Activated naive CD8-positive, alpha-beta T cell treated with anti-CD3 and anti-CD28 coated beads, Interleukin-2, amount 50 U/mL, for 24 hours (primary cell): ENCODE results near the gene SLC38A9.
"Not testable (repeated sequence)": the region's sequence is repeated elsewhere in the genome, so short reads cannot be mapped to it uniquely, and the experiment has no call there.

Experiments
- ATAC-seq: fragments of 150-1000 bp; cut with Tn5 transposase; one replicate; pipeline ENCODE4 v1.10.0; 2021
- DNase-seq: peaks from one replicate; pipeline ENCODE4 v3.0.0; 2021
- H3K27ac Mint-ChIP-seq: one replicate; pipeline ENCODE4 v1.8.0; 2021; ENCODE audit warnings: mild to moderate bottlenecking, mixed read lengths
- H3K27me3 Mint-ChIP-seq: one replicate; pipeline ENCODE4 v1.8.0; 2021; ENCODE audit warnings: mixed read lengths
- H3K36me3 Mint-ChIP-seq: one replicate; pipeline ENCODE4 v1.8.0; 2021; ENCODE audit warnings: low read depth, mixed read lengths
- H3K4me1 Mint-ChIP-seq: one replicate; pipeline ENCODE4 v1.8.0; 2021; ENCODE audit warnings: mixed read lengths
- H3K4me3 Mint-ChIP-seq: one replicate; pipeline ENCODE4 v1.8.0; 2021; ENCODE audit warnings: mild to moderate bottlenecking, moderate library complexity, mixed read lengths
- H3K9me3 Mint-ChIP-seq: one replicate; pipeline ENCODE4 v1.8.0; 2021; ENCODE audit warnings: mixed read lengths

SLC38A9 gene

GRCh38 chr5:55622460-55622859, 89.7 kb downstream of the SLC38A9 start:
- H3K4me1 Mint-ChIP-seq, result no peaks in the 10 kb centered on the region
- H3K36me3 Mint-ChIP-seq, result no peaks in the 10 kb centered on the region
- no peaks in the 10 kb centered on the region for H3K27me3 Mint-ChIP-seq
- no peak for DNase-seq
- no peak for ATAC-seq
- no peak overlapping the region for H3K27ac Mint-ChIP-seq
- no peaks in the 10 kb centered on the region for H3K9me3 Mint-ChIP-seq
- no peak overlapping the region for H3K4me3 Mint-ChIP-seq

- Mint-ChIP-seq H3K27ac (no peak overlapping the region), H3K36me3 (no peaks in the 10 kb centered on the region), H3K4me3 (no peak overlapping the region), H3K27me3 (no peaks in the 10 kb centered on the region), H3K4me1 (no peaks in the 10 kb centered on the region), H3K9me3 (no peaks in the 10 kb centered on the region)
- DNase-seq, result no peak
- ATAC-seq, result no peak
Measured at GRCh38 chr5:55621229-55621628, 90.9 kb downstream of the SLC38A9 start.

- Mint-ChIP-seq H3K9me3 (no peaks in the 10 kb centered on the region), H3K27ac (no peak overlapping the region), H3K4me3 (no peak overlapping the region), H3K27me3 (no peaks in the 10 kb centered on the region), H3K4me1 (no peaks in the 10 kb centered on the region), H3K36me3 (no peaks in the 10 kb centered on the region)
- DNase-seq, result no peak
- ATAC-seq, result no peak
Measured at GRCh38 chr5:55620766-55621160, 91.4 kb downstream of the SLC38A9 start.

- H3K36me3 Mint-ChIP-seq, result no peaks in the 10 kb centered on the region
- H3K4me3 Mint-ChIP-seq, result no peak overlapping the region
- no peaks in the 10 kb centered on the region for H3K27me3 Mint-ChIP-seq
- H3K27ac Mint-ChIP-seq, result no peak overlapping the region
- DNase-seq (no peak), ATAC-seq (no peak)
- no peaks in the 10 kb centered on the region for H3K4me1 Mint-ChIP-seq
- H3K9me3 Mint-ChIP-seq, result no peaks in the 10 kb centered on the region
Measured at GRCh38 chr5:55620009-55620765, 91.9 kb downstream of the SLC38A9 start.

GRCh38 chr5:55618318-55618717, 93.8 kb downstream of the SLC38A9 start:
- Mint-ChIP-seq H3K27me3 (no peaks in the 10 kb centered on the region), H3K9me3 (no peaks in the 10 kb centered on the region), H3K36me3 (no peaks in the 10 kb centered on the region), H3K4me3 (no peak overlapping the region), H3K4me1 (no peaks in the 10 kb centered on the region), H3K27ac (no peak overlapping the region)
- DNase-seq (no peak), ATAC-seq (no peak)

- Mint-ChIP-seq H3K27me3 (no peaks in the 10 kb centered on the region), H3K36me3 (no peaks in the 10 kb centered on the region), H3K27ac (no peak overlapping the region), H3K4me1 (peaks cover 11% of the 10 kb centered on the region), H3K4me3 (no peak overlapping the region), H3K9me3 (no peaks in the 10 kb centered on the region)
- DNase-seq (no peak), ATAC-seq (no peak)
Measured at GRCh38 chr5:55613112-55613868, 98.8 kb downstream of the SLC38A9 start.

GRCh38 chr5:55610542-55610941, 101.6 kb downstream of the SLC38A9 start:
- Mint-ChIP-seq H3K36me3 (no peaks in the 10 kb centered on the region), H3K4me1 (peaks cover 13% of the 10 kb centered on the region), H3K27me3 (no peaks in the 10 kb centered on the region), H3K27ac (no peak overlapping the region), H3K4me3 (no peak overlapping the region), H3K9me3 (no peaks in the 10 kb centered on the region)
- DNase-seq (no peak), ATAC-seq (no peak)

- Mint-ChIP-seq H3K9me3 (no peaks in the 10 kb centered on the region), H3K4me3 (no peak overlapping the region)
- ATAC-seq, result no peak
Measured at GRCh38 chr5:55609413-55609812, 102.7 kb downstream of the SLC38A9 start.

GRCh38 chr5:55608595-55609349, 103.4 kb downstream of the SLC38A9 start:
- ATAC-seq, result peak; percentile 24
- peaks cover 13% of the 10 kb centered on the region for H3K4me1 Mint-ChIP-seq
- H3K36me3 Mint-ChIP-seq, result no peaks in the 10 kb centered on the region
- DNase-seq, result no peak
- H3K4me3 Mint-ChIP-seq, result no peak overlapping the region
- no peaks in the 10 kb centered on the region for H3K9me3 Mint-ChIP-seq
- no peak overlapping the region for H3K27ac Mint-ChIP-seq
- H3K27me3 Mint-ChIP-seq, result no peaks in the 10 kb centered on the region

More at GRCh38 chr5:55609413-55609812, 102.7 kb downstream of the SLC38A9 start:
- Mint-ChIP-seq H3K27ac (no peak overlapping the region), H3K36me3 (no peaks in the 10 kb centered on the region), H3K4me1 (peaks cover 13% of the 10 kb centered on the region), H3K27me3 (no peaks in the 10 kb centered on the region)
- DNase-seq, result no peak

- H3K27me3 Mint-ChIP-seq, H3K4me3 Mint-ChIP-seq, ATAC-seq, DNase-seq, H3K36me3 Mint-ChIP-seq, H3K9me3 Mint-ChIP-seq, H3K27ac Mint-ChIP-seq: not testable (repeated sequence)
- H3K4me1 Mint-ChIP-seq, result peaks cover 18% of the 10 kb centered on the region
Measured at GRCh38 chr5:55607309-55607708, 104.8 kb downstream of the SLC38A9 start.

GRCh38 chr5:55604611-55605067, 107.5 kb downstream of the SLC38A9 start:
- H3K4me3 Mint-ChIP-seq, result no peak overlapping the region
- H3K36me3 Mint-ChIP-seq, result no peaks in the 10 kb centered on the region
- H3K27ac Mint-ChIP-seq, result no peak overlapping the region
- ATAC-seq (no peak), DNase-seq (no peak)
- no peaks in the 10 kb centered on the region for H3K27me3 Mint-ChIP-seq
- peaks cover 41% of the 10 kb centered on the region for H3K4me1 Mint-ChIP-seq
- H3K9me3 Mint-ChIP-seq, result no peaks in the 10 kb centered on the region

- ATAC-seq (no peak), DNase-seq (no peak)
- no peaks in the 10 kb centered on the region for H3K9me3 Mint-ChIP-seq
- no peak overlapping the region for H3K27ac Mint-ChIP-seq
- H3K27me3 Mint-ChIP-seq, result no peaks in the 10 kb centered on the region
- peaks cover 37% of the 10 kb centered on the region for H3K4me1 Mint-ChIP-seq
- H3K36me3 Mint-ChIP-seq, result no peaks in the 10 kb centered on the region
- H3K4me3 Mint-ChIP-seq, result no peak overlapping the region
Measured at GRCh38 chr5:55603922-55604321, 108.2 kb downstream of the SLC38A9 start.

- ATAC-seq (no peak), DNase-seq (no peak)
- Mint-ChIP-seq H3K27ac (peak overlapping the region; percentile 74), H3K4me3 (no peak overlapping the region), H3K36me3 (no peaks in the 10 kb centered on the region), H3K9me3 (no peaks in the 10 kb centered on the region), H3K4me1 (peaks cover 50% of the 10 kb centered on the region), H3K27me3 (no peaks in the 10 kb centered on the region)
Measured at GRCh38 chr5:55601628-55602027, 110.5 kb downstream of the SLC38A9 start.

GRCh38 chr5:55601204-55601618, 110.9 kb downstream of the SLC38A9 start:
- DNase-seq (no peak), ATAC-seq (peak; percentile 13)
- H3K4me3 Mint-ChIP-seq, result peak overlapping the region; percentile 57
- no peaks in the 10 kb centered on the region for H3K27me3 Mint-ChIP-seq
- H3K36me3 Mint-ChIP-seq, result no peaks in the 10 kb centered on the region
- H3K9me3 Mint-ChIP-seq, result no peaks in the 10 kb centered on the region
- H3K27ac Mint-ChIP-seq, result peak overlapping the region; percentile 74
- H3K4me1 Mint-ChIP-seq, result peaks cover 49% of the 10 kb centered on the region
